ENCODE measurements around the gene LDB3. TPM values are rescaled to one million over a fixed set of nuclear protein-coding genes. Genes with fewer than 3 reads are reported as not detected.

The LDB3 gene
- polyA plus RNA-seq, 1 donor (not counting 4 experiments of a cell fraction or from before 2014, with no cell fraction given) = 0.01 TPM

- Histone ChIP-seq H4K20me1 (ENCODE audit: control insufficient read depth, extremely low read depth, insufficient read depth, low read length) (no peaks in the 10 kb centered on the region), H3K79me2 (ENCODE audit: control insufficient read depth, insufficient read depth, low read length) (peaks cover 62% of the 10 kb centered on the region)
- no peak for TF ChIP-seq CTCF (optimal IDR thresholded peaks at IDR 0.05 in 1 of 3, IDR thresholded peaks at IDR 0.05 in 1 of 3, conservative IDR thresholded peaks at IDR 0.05 in 1 of 3; ENCODE audit: extremely low read depth in 1 of 3, insufficient read depth in 2 of 3, low read length in 3 of 3)
- TF ChIP-seq EZH2 (IDR thresholded peaks at IDR 0.05; ENCODE audit: low read length) = no peak
Observed at GRCh38 chr10:86785037-86785436, 116.7 kb downstream of the LDB3 start.

More at GRCh38 chr10:86785037-86785436, 116.7 kb downstream of the LDB3 start:
- peak; percentile 26 for FAIRE-seq
- Histone ChIP-seq H3K27ac (ENCODE audit: control insufficient read depth, insufficient read depth, low read length) (no peak overlapping the region), H3K4me2 (ENCODE audit: control insufficient read depth, extremely low read depth, insufficient read depth, low read depth, low read length) (no peak overlapping the region), H3K9me3 (ENCODE audit: control insufficient read depth, low read depth, low read length) (no peaks in the 10 kb centered on the region), H3K9ac (ENCODE audit: control insufficient read depth, extremely low read depth, insufficient read depth, low read length) (no peak overlapping the region), H2AFZ (ENCODE audit: control insufficient read depth, low read length) (no peak overlapping the region), H3K9me1 (ENCODE audit: control insufficient read depth, extremely low read depth, insufficient read depth, low read length) (no peaks in the 10 kb centered on the region), H3K4me1 (ENCODE audit: control insufficient read depth, extremely low read depth, insufficient read depth, low read length) (peaks cover 6% of the 10 kb centered on the region), H3K4me3 (ENCODE audit: control insufficient read depth in 2 of 3, extremely low read depth in 1 of 3, insufficient read depth in 2 of 3, low read depth in 1 of 3, low read length in 3 of 3) (no peak overlapping the region), H3K36me3 (ENCODE audit: control insufficient read depth in 2 of 2, extremely low read depth in 1 of 2, insufficient read depth in 2 of 2, low read length in 2 of 2) (no peaks in the 10 kb centered on the region), H3K27me3 (ENCODE audit: control insufficient read depth, extremely low read depth, insufficient read depth, low read length) (no peaks in the 10 kb centered on the region)
- no peak for DNase-seq (ENCODE audit: low read depth, low spot score)
- dilution Hi-C loops (cut with MboI; ENCODE audit: extremely low pct_ligation_motif_present, low sequenced_read_pairs) = no loop called here

Other genes with a start within 250 kb of the LDB3 start
- 15.8 to 26.2 TPM (median 18.9 TPM) in 3 replicates for gene WAPL, start 146.7 kb upstream of the LDB3 start, polyA plus RNA-seq
- not detected in 3 replicates for gene OPN4, start 14.0 kb upstream of the LDB3 start, polyA plus RNA-seq
- 14.3 to 22.2 TPM (median 21.4 TPM) in 3 replicates for gene BMPR1A, start 88.1 kb downstream of the LDB3 start, polyA plus RNA-seq

All from keratinocyte (primary cell).